Mucosa of descending colon (tissue), 3 donors: ENCODE results near the gene MAGEA4. TPM values are rescaled to one million over a fixed set of nuclear protein-coding genes. Genes with fewer than 3 reads are reported as not detected.

Source experiments
- ATAC-seq: fragments of 200-7000 bp; cut with Tn5 transposase; one replicate; pipeline ENCODE4 v1.9.1; 2020; ENCODE audit warnings: mild to moderate bottlenecking, moderate library complexity
- DNase-seq, 3 donors: peaks; one replicate each; pipeline ENCODE4 v3.0.0-alpha.2; 2020
- H3K36me3 ChIP-seq: fragments of 200-600 bp; one replicate; pipeline ENCODE4 v1.8.0; 2021; ENCODE audit warnings: low read depth, mild to moderate bottlenecking
- H3K4me1 ChIP-seq: fragments of 200-600 bp; one replicate; pipeline ENCODE4 v1.8.0; 2021; ENCODE audit warnings: low read depth, mild to moderate bottlenecking
- H3K4me3 ChIP-seq: fragments of 200-600 bp; one replicate; pipeline ENCODE4 v1.8.0; 2021; ENCODE audit warnings: mild to moderate bottlenecking
- H3K9me3 ChIP-seq: fragments of 200-600 bp; one replicate; pipeline ENCODE4 v1.8.0; 2021; ENCODE audit warnings: mild to moderate bottlenecking
- CTCF ChIP-seq: fragments of 200-600 bp; IDR thresholded peaks from one replicate; pipeline ENCODE4 v1.8.0; 2022; ENCODE audit warnings: antibody characterized with exemption, mild to moderate bottlenecking
- intact Hi-C, 2 donors: fragments of 100-400 bp; cut with DNase I in 1 of 2; cut with micrococcal nuclease in 1 of 2; formaldehyde crosslinking; loops; one replicate each; pipeline versions ENCODE4 v1.11.0 to v1.11.1; 2022; cut with DNase I, micrococcal nuclease
- total RNA-seq, 3 donors: library from RNA; stranded (reverse); fragmentation: NEBNext Ultra II Directional in 2 of 3; extraction: Animal tissue kit (Norgen Biotek cat#: 25700) in 2 of 3; gene quantifications; one replicate each; pipeline versions ENCODE4 v1.2.1 to v1.2.4, GENCODE V29; 2021 to 2023
- donor health status: DM: no; HTN: no; CAD: no; lungs with moderate emphysema.
- donor health status: DM: no; HTN: no; CAD: no.
- donor health status: DM: no; HTN: yes; CAD: no.

The MAGEA4 gene
- total RNA-seq, 3 donors from 2014 or later, result not detected

- no peak for TF ChIP-seq CTCF
- no peak for DNase-seq
- no peak for ATAC-seq
- Histone ChIP-seq H3K4me3 (no peak overlapping the region), H3K36me3 (no peaks in the 10 kb centered on the region), H3K9me3 (no peaks in the 10 kb centered on the region), H3K4me1 (no peaks in the 10 kb centered on the region)
- intact Hi-C loops, result no loop called here
These were observed 34.1 kb upstream of the MAGEA4 start for GRCh38 chrX:151878574-151878973.

- no peak for DNase-seq
- H3K4me3 ChIP-seq, result no peak overlapping the region
- no peak for ATAC-seq
- no peak for TF ChIP-seq CTCF
- intact Hi-C loops, result no loop called here
- H3K4me1 ChIP-seq, result no peaks in the 10 kb centered on the region
- H3K36me3 ChIP-seq, result no peaks in the 10 kb centered on the region
- H3K9me3 ChIP-seq, result no peaks in the 10 kb centered on the region
These were observed 32.8 kb upstream of the MAGEA4 start for GRCh38 chrX:151879856-151880255.

GRCh38 chrX:151880895-151881294 lies 31.8 kb upstream of the MAGEA4 start:
- Histone ChIP-seq H3K4me3 (no peak overlapping the region), H3K4me1 (no peaks in the 10 kb centered on the region), H3K36me3 (no peaks in the 10 kb centered on the region), H3K9me3 (no peaks in the 10 kb centered on the region)
- no peak for ATAC-seq
- no peak for TF ChIP-seq CTCF
- no peak for DNase-seq
- intact Hi-C loops, result no loop called here

GRCh38 chrX:151889421-151889820 lies 23.3 kb upstream of the MAGEA4 start:
- ATAC-seq (peak; percentile 80), DNase-seq (peak in 1 of 3 donors; percentile 3)
- Histone ChIP-seq H3K4me1 (no peaks in the 10 kb centered on the region), H3K9me3 (no peaks in the 10 kb centered on the region), H3K36me3 (no peaks in the 10 kb centered on the region), H3K4me3 (no peak overlapping the region)
- no peak for TF ChIP-seq CTCF
- intact Hi-C loops, result no loop called here

- DNase-seq, result no peak
- Histone ChIP-seq H3K36me3 (no peaks in the 10 kb centered on the region), H3K4me1 (no peaks in the 10 kb centered on the region), H3K9me3 (no peaks in the 10 kb centered on the region), H3K4me3 (no peak overlapping the region)
- TF ChIP-seq CTCF, result no peak
- ATAC-seq, result no peak
- intact Hi-C loops, result no loop called here
These were observed 15.8 kb upstream of the MAGEA4 start for GRCh38 chrX:151896734-151897474.
